Mesendoderm (in vitro differentiated cells): Measurements from ENCODE around the gene PVR.

Source experiments
- DNase-seq: peaks from one replicate; pipeline ENCODE4 v3.0.0; 2013
- H2AK5ac ChIP-seq: 2 replicates; pipeline ENCODE4 v1.6.1; 2013; ENCODE audit warnings: low read length, inconsistent platforms
- H2BK120ac ChIP-seq: 2 replicates; pipeline ENCODE4 v1.6.1; 2013; ENCODE audit warnings: low read depth, mild to moderate bottlenecking, low read length, moderate library complexity, mixed read lengths
- H2BK15ac ChIP-seq: replicated peaks from 2 replicates; pipeline ENCODE4 v1.6.1; 2013; ENCODE audit warnings: low read depth, mild to moderate bottlenecking, moderate library complexity
- H2BK5ac ChIP-seq: 2 replicates; pipeline ENCODE4 v1.6.1; 2013; ENCODE audit warnings: low read length, inconsistent platforms
- H3K18ac ChIP-seq: 2 replicates; pipeline ENCODE4 v1.6.1; 2013; ENCODE audit warnings: mild to moderate bottlenecking, low read length, mixed read lengths
- H3K23ac ChIP-seq: one replicate; pipeline ENCODE4 v1.6.1; 2013; ENCODE audit warnings: low read length
- H3K27ac ChIP-seq: 2 replicates; pipeline ENCODE4 v1.5.1; 2013; ENCODE audit warnings: low read depth, mild to moderate bottlenecking, inconsistent platforms, low read length, moderate library complexity
- H3K27me3 ChIP-seq: 2 replicates; pipeline ENCODE4 v1.6.1; 2013; ENCODE audit warnings: low read length, control low read depth, mild to moderate bottlenecking, inconsistent platforms; ENCODE audit not compliant: insufficient read depth, poor library complexity
- H3K36me3 ChIP-seq: 2 replicates; pipeline ENCODE4 v1.6.1; 2013; ENCODE audit warnings: low read length, inconsistent platforms; ENCODE audit not compliant: control insufficient read depth, insufficient read depth
- H3K4ac ChIP-seq: one replicate; pipeline ENCODE4 v1.6.1; 2013; ENCODE audit warnings: low read depth, mild to moderate bottlenecking, low read length, moderate library complexity
- H3K4me1 ChIP-seq: 2 replicates; pipeline ENCODE4 v1.6.1; 2013; ENCODE audit warnings: low read depth, low read length, inconsistent platforms; ENCODE audit not compliant: control insufficient read depth
- H3K4me2 ChIP-seq: 2 replicates; pipeline ENCODE4 v1.6.1; 2013; ENCODE audit warnings: low read length
- H3K4me3 ChIP-seq: 2 replicates; pipeline ENCODE4 v1.5.1; 2013; ENCODE audit warnings: mild to moderate bottlenecking, low read length
- H3K56ac ChIP-seq: one replicate; pipeline ENCODE4 v1.6.1; 2013; ENCODE audit warnings: low read length
- H3K79me1 ChIP-seq: 2 replicates; pipeline ENCODE4 v1.6.1; 2013; ENCODE audit warnings: low read length, inconsistent platforms
- H3K79me2 ChIP-seq: 2 replicates; pipeline ENCODE4 v1.6.1; 2013; ENCODE audit warnings: mild to moderate bottlenecking, low read length; ENCODE audit not compliant: control insufficient read depth, insufficient read depth
- H3K9ac ChIP-seq: 2 replicates; pipeline ENCODE4 v1.6.1; 2013; ENCODE audit warnings: low read length, inconsistent platforms
- H4K5ac ChIP-seq: one replicate; pipeline ENCODE4 v1.6.1; 2013; ENCODE audit warnings: low read length
- H4K8ac ChIP-seq: one replicate; pipeline ENCODE4 v1.6.1; 2013; ENCODE audit warnings: low read depth, mild to moderate bottlenecking, control low read depth, low read length, moderate library complexity
- WGBS: extraction: QIAGEN DNeasy Blood & Tissue Kit; methylation state at CpG from one replicate; pipeline ENCODE4 v1.1.7; 2013; ENCODE audit warnings: low lambda C conversion rate, missing lambda C conversion rate; ENCODE audit not compliant: insufficient coverage; ENCODE audit errors: extremely low coverage; 5-methylcytosine and 5-hydroxymethylcytosine counted together

The PVR gene

DNA sequence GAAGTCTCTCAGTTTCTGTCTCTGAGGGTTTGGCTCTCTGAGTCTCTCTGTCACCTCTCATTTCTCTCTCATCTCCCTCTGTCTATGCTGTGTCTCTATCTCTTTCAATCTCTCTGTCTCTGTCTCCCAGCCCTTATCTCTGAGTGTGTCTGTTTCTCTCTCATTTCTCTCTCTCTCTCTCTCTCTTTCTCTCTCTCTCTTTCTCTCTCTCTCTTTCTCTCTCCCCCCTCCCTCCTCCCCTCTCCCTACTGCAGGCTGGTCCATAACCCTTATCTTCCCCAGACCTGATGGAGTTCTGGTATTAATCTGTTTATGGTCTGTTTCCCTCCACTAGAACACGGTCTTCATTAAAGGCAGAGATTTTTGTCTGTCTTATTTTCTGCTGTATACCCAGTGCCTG is 1.3 kb upstream of the PVR start:
- Histone ChIP-seq H3K23ac (no peak overlapping the region), H3K36me3 (no peaks in the 10 kb centered on the region), H4K8ac (no peak overlapping the region), H3K18ac (no peak overlapping the region), H3K56ac (no peak overlapping the region), H3K4me2 (no peak overlapping the region), H3K9ac (no peak overlapping the region), H3K4me1 (no peaks in the 10 kb centered on the region), H3K27ac (no peak overlapping the region), H3K4me3 (no peak overlapping the region), H2BK15ac (no peak overlapping the region), H4K5ac (no peak overlapping the region), H3K79me1 (peaks cover 6% of the 10 kb centered on the region), H2BK120ac (no peak overlapping the region), H3K79me2 (peaks cover 8% of the 10 kb centered on the region), H2BK5ac (no peak overlapping the region), H2AK5ac (no peak overlapping the region), H3K27me3 (no peaks in the 10 kb centered on the region), H3K4ac (no peak overlapping the region)
- no CpG with 5 or more reads among the region's 1 CpG for WGBS
- no peak for DNase-seq

DNA sequence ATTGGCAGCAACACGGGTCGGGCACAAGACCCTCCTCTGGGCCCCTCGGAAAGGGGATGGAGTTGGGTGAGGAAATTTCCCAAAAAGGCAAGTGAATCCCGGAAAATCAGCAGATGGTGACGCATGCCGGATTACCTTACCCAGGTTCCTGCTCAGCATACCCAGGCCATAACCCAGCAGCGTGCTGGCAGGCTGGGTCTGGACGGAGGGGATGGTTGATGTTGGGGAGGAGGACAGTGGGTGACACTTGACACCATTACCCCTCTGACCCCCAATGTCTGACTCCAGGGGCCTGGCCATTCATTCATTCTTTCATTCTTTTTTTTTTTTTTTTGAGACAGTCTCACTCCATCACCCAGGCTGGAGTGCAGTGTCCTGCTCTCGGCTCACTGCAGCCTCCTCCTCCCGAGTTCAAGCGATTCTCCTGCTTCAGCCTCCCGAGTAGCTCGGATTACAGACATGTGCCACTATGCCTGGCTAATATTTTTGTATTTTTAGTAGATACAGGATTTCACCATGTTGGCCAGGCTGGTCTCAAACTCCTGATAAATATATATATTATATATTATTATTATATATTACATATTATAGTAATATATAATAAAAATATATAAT is 799 bp downstream of the PVR start:
- Histone ChIP-seq H4K5ac (no peak overlapping the region), H2BK120ac (peak overlapping the region; percentile 20), H3K79me1 (peaks cover 7% of the 10 kb centered on the region), H3K27ac (peak overlapping the region; percentile 25), H3K4ac (peak overlapping the region; percentile 75), H3K18ac (peak overlapping the region; percentile 93), H3K79me2 (peaks cover 8% of the 10 kb centered on the region), H3K36me3 (peaks cover 2% of the 10 kb centered on the region), H3K9ac (peak overlapping the region; percentile 88), H4K8ac (peak overlapping the region; percentile 30), H3K4me1 (no peaks in the 10 kb centered on the region), H2BK15ac (no peak overlapping the region), H3K4me3 (peak overlapping the region; percentile 85), H2BK5ac (no peak overlapping the region), H3K4me2 (peak overlapping the region; percentile 95), H3K56ac (peak overlapping the region; percentile 90), H2AK5ac (no peak overlapping the region), H3K23ac (no peak overlapping the region), H3K27me3 (no peaks in the 10 kb centered on the region)
- WGBS = no CpG with 5 or more reads among the region's 13 CpGs
- DNase-seq = peak; percentile 87

DNA sequence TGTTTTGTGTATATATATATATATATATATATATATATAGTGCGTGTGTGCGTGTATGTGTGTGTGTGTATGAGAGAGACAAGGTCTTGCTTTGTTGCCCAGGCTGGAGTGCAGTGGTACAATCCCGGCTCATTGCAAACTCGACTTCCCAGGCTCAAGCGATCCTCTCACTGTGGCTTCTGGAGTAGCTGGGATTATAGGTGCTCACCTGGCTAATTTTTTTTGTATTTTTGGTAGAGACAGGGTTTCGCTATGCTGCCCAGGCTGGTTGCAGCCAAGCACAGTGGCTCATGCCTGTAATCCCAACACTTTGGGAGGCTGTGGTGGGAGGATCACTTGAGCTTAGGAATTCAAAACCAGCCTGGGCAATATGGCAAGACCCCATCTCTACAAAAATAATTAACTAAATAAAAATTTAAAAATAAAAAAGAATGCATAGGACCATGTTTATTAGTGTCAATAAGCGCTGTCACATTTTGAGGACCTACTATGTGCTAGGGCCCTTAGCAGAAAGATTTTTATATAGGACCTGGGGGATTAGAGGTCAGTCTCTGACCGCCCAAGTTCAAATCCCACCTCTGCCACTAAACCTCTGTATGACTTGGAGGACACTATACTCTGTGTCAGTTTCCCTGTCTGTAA is 1.8 kb downstream of the PVR start:
- H2BK15ac ChIP-seq = no peak overlapping the region
- H2AK5ac ChIP-seq = no peak overlapping the region
- H3K23ac ChIP-seq = no peak overlapping the region
- peaks cover 5% of the 10 kb centered on the region for H3K36me3 ChIP-seq
- H3K4me1 ChIP-seq = no peaks in the 10 kb centered on the region
- H3K9ac ChIP-seq = no peak overlapping the region
- H3K79me1 ChIP-seq = peaks cover 7% of the 10 kb centered on the region
- H2BK5ac ChIP-seq = no peak overlapping the region
- no peak overlapping the region for H3K56ac ChIP-seq
- H3K18ac ChIP-seq = no peak overlapping the region
- H3K4me3 ChIP-seq = no peak overlapping the region
- no peak overlapping the region for H3K4me2 ChIP-seq
- no peak overlapping the region for H2BK120ac ChIP-seq
- H3K27ac ChIP-seq = no peak overlapping the region
- H4K5ac ChIP-seq = no peak overlapping the region
- H3K4ac ChIP-seq = no peak overlapping the region
- H3K79me2 ChIP-seq = peaks cover 8% of the 10 kb centered on the region
- H4K8ac ChIP-seq = no peak overlapping the region
- H3K27me3 ChIP-seq = no peaks in the 10 kb centered on the region
- no peak for DNase-seq
- no CpG with 5 or more reads among the region's 8 CpGs for WGBS

DNA sequence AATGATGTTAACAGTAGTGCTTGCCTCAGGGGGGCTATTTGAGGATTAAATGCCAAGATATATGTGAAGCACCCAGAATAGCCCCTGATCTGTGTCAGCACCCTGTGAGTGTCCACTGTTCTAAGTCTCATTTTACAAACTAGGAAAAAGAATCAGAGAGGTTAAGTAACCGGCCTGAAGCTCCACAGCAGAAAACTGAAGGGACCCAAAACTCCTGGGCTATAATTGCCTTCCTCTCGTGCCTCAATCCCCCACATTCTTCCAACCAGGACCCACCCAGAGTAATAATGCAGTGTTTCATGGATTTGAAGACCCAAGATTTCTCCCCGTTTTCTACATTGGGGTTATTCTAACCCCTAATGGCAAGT is 2.3 kb downstream of the PVR start:
- Histone ChIP-seq H3K36me3 (peaks cover 5% of the 10 kb centered on the region), H3K18ac (no peak overlapping the region), H3K56ac (no peak overlapping the region), H4K5ac (no peak overlapping the region), H3K4me1 (no peaks in the 10 kb centered on the region), H3K27ac (no peak overlapping the region), H4K8ac (no peak overlapping the region), H3K4me2 (no peak overlapping the region), H3K4me3 (no peak overlapping the region), H2AK5ac (no peak overlapping the region), H3K9ac (no peak overlapping the region), H2BK120ac (no peak overlapping the region), H2BK5ac (no peak overlapping the region), H2BK15ac (no peak overlapping the region), H3K27me3 (no peaks in the 10 kb centered on the region), H3K23ac (no peak overlapping the region), H3K4ac (no peak overlapping the region), H3K79me2 (peaks cover 8% of the 10 kb centered on the region), H3K79me1 (peaks cover 7% of the 10 kb centered on the region)
- no peak for DNase-seq
- no CpG with 5 or more reads among the region's 3 CpGs for WGBS

DNA sequence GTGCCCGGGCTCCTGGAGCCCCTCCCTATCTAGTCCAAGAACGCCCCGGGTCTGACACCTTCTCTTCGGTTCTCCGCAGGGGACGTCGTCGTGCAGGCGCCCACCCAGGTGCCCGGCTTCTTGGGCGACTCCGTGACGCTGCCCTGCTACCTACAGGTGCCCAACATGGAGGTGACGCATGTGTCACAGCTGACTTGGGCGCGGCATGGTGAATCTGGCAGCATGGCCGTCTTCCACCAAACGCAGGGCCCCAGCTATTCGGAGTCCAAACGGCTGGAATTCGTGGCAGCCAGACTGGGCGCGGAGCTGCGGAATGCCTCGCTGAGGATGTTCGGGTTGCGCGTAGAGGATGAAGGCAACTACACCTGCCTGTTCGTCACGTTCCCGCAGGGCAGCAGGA is 3.4 kb downstream of the PVR start:
- H3K56ac ChIP-seq = no peak overlapping the region
- peaks cover 8% of the 10 kb centered on the region for H3K79me2 ChIP-seq
- H3K18ac ChIP-seq = no peak overlapping the region
- H2BK5ac ChIP-seq = no peak overlapping the region
- no peak overlapping the region for H3K27ac ChIP-seq
- H3K36me3 ChIP-seq = peaks cover 10% of the 10 kb centered on the region
- H2BK120ac ChIP-seq = no peak overlapping the region
- no peaks in the 10 kb centered on the region for H3K27me3 ChIP-seq
- H3K4ac ChIP-seq = no peak overlapping the region
- DNase-seq = no peak
- no peak overlapping the region for H4K5ac ChIP-seq
- peaks cover 7% of the 10 kb centered on the region for H3K79me1 ChIP-seq
- H4K8ac ChIP-seq = no peak overlapping the region
- no peak overlapping the region for H3K4me2 ChIP-seq
- no peak overlapping the region for H3K9ac ChIP-seq
- no peaks in the 10 kb centered on the region for H3K4me1 ChIP-seq
- no peak overlapping the region for H3K23ac ChIP-seq
- H2AK5ac ChIP-seq = no peak overlapping the region
- H2BK15ac ChIP-seq = no peak overlapping the region
- no CpG with 5 or more reads among the region's 31 CpGs for WGBS
- H3K4me3 ChIP-seq = no peak overlapping the region
